Retinal pigment epithelial cell (primary cell): ENCODE data around the gene YOD1.

ENCODE experiments used
- DNase-seq: peaks from one replicate; pipeline ENCODE4 v3.0.0-alpha.2; 2010; ENCODE audit warnings: low read depth
- H3K4me3 ChIP-seq: 2 replicates; pipeline ENCODE4 v1.5.1; 2011; ENCODE audit warnings: mild to moderate bottlenecking, low read length, control low read depth, moderate library complexity
- TF ChIP-seq, protein P1 (sequence below): conservative IDR thresholded peaks from 2 replicates; pipeline ENCODE4 v1.5.1; 2011; ENCODE audit warnings: low read depth, low read length, control low read depth, inconsistent platforms

The YOD1 gene

DNA sequence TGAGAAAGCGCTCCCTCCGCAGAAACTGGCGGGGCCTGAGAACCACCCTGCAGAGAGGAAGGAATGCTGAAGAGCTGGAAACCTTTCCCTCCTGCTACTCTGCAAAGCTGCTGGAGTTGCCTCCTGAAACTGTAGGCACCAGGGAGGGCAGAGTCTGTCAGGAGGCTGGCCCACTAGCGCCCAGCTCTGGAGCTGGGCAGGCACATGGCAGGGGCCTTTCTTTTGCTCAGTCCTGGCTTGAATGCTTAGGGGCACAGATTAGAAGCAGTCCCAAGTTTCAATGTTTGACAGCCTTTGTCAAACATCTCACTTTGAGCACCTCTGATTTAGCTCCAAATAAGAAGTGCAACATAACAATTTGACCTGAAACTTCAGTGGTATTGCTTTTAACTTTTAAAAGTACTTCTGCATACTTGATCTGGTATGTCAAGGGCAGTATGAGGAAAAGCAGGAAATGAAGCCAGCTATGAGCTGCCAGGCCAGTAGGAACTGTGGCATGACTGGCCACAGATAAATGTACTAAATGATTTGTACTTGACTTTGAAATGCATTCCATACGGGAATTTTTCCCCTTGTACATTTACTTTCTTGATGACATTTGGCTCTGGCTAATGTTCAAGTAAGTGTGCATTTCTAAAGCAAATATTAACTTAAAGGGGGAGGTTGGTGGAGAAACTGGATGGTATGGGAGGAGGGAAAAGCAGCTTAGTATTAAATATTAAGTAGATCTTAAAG lies 25.7 kb downstream of the YOD1 start:
- TF ChIP-seq, protein P1, sequence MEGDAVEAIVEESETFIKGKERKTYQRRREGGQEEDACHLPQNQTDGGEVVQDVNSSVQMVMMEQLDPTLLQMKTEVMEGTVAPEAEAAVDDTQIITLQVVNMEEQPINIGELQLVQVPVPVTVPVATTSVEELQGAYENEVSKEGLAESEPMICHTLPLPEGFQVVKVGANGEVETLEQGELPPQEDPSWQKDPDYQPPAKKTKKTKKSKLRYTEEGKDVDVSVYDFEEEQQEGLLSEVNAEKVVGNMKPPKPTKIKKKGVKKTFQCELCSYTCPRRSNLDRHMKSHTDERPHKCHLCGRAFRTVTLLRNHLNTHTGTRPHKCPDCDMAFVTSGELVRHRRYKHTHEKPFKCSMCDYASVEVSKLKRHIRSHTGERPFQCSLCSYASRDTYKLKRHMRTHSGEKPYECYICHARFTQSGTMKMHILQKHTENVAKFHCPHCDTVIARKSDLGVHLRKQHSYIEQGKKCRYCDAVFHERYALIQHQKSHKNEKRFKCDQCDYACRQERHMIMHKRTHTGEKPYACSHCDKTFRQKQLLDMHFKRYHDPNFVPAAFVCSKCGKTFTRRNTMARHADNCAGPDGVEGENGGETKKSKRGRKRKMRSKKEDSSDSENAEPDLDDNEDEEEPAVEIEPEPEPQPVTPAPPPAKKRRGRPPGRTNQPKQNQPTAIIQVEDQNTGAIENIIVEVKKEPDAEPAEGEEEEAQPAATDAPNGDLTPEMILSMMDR: no peak
- H3K4me3 ChIP-seq: no peak overlapping the region
- no peak for DNase-seq

DNA sequence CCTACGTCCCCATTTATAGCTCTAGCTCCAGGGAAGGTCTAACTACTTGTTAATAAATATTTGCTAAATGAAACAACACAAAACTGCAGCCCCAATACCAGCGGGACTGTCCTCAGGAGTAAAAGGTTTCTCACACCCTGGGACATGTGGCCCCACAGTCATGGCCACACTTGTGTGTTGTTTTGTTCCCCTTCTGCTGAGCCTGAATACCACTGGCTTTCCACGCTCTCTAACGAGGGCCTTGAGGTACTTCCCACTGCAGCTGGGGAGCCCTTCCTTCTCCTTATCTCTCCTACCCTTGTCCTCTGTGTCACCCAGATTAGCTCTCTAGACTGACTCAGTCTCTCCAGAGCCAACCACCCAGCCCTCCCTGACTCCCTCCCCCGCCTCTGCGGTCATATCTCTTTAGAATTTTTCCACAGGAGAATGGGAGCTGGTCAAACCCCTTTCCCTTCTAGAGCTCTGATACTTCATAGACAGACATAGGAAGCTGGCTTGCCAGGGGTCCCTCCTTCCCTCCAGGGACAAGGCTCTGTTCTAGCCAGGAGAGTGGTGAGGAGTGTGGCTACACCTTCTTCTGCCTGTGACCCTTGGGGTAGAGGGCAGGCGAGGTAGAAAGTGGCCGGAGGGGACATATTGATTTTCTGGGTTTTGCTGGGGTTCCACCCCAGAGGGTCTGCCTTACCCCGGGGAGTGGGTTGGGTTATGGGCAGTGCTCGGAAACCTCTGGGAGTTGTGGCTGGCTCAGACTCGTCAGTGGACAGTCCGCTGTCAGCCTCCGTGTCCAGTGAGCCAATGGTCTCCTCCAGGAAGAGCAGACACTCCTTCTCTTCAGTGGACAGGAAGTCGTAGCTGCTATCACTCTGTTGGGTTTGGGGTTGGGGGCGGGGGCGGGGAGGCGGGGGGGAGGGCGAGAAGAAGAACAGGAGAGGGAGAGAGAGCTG lies 26.5 kb downstream of the YOD1 start:
- DNase-seq: no peak
- TF ChIP-seq, protein P1: no peak

DNA sequence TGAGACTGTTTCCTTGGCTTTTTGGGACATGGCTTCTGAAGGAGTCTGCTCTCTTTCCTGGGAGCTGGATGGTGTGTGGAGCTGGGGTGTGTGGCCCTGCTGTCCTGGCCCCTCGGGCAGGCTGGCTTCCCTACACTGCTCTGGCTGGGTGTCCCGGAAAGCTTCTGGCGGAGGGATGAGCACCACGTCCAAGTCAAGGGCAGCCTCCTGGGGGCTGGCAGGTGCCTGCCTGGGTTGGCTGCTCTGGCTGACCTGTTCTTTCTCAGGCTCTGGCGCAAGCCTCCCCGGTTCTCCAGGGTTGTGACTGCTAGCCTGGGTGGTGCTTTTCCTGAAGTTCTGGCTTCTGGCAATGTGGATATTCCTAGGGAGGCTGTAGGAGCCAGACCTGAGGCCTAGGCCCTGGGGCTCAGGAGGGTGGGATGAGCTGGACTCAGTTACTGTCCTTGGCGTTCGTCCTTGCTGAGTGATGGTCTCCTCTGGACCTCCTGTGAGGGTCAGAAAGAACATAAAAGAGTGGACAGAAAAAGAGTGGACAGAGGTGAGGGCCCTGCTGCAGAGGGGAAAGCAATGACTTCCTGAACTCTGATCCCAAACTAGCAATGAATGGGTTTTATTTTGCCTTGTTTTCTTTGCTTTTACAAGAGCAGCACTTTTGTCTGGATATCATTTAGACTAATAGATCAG lies 27.9 kb downstream of the YOD1 start:
- no peak for DNase-seq
- TF ChIP-seq, protein P1: no peak
- no peak overlapping the region for H3K4me3 ChIP-seq

More for the DNA sequence above, 26.5 kb downstream of the YOD1 start:
- H3K4me3 ChIP-seq: no peak overlapping the region

DNA sequence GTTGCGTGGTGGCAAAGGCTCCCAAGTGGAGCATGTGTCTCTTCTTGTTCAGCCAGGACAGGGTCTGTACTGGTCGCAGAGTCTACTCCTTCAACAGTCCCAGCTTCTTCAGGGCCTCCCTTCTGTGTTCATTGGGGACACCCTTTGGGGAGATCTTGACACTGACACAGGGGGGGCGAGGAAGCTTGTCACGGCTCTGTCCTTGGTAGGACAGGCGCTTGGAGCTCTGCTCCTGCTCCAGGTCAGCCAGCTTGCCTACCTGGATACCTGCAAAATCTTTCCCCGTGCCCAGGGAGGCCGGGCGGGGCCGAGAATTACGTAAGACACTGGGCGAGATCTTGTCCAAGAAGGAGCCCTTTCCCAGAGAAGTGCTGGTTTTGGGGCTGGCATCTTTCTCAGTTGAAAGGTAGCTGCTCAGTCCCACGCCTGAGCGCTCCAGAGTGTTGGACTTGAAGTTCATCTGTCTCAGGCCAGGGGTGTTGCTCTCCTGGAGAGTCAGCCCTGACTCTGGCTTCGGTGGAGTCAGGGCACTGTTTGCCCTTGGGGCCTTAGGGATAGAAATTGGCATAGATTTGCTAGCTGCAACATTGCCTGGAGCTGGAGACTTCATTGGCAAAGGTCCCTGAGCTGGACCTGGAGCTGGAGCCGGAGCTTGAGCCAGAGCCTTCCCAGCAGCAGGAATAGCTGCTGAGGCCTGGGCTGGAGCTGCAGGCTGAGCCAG lies 29.0 kb downstream of the YOD1 start:
- no peak overlapping the region for H3K4me3 ChIP-seq
- TF ChIP-seq, protein P1: no peak

DNA sequence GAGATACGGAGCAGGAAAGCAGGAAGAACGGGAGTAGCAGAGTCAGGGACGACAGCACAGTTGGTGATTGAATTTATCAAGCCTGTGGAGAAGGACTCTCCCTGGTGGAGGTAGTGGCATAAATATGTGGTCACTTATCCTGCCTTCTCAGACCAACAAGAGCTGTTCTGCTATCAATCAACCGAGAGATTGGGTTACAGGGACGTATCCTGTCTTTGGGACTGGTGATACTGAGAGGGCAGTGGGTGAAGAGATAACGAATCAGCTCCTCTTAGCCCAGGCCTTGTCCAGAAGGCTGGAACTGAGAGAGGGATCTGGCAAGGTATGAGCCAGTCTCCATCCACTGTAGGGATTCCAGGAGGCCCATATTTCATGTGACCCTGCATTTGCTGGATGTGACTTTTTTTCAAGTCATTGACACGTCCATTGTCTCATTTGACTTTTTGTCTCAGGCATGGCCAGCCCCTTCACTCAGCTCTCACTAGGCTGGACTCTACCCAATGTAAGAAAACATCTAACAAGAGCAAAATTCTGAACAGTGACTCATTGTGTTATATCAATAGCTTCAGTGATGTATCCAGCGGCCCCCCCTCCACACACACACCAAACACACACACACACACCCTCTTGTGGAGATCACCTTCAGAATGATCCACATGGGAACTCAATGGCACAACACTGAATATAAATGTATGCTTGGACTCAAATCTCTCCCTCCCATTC lies 29.7 kb downstream of the YOD1 start:
- H3K4me3 ChIP-seq: no peak overlapping the region
- no peak for DNase-seq

More for the DNA sequence above, 29.0 kb downstream of the YOD1 start:
- DNase-seq: no peak

More for the DNA sequence above, 29.7 kb downstream of the YOD1 start:
- TF ChIP-seq, protein P1: no peak
